Urothelium cell line (cell line): ENCODE measurements around the gene EXOC7.

Experiments used
- DNase-seq: peaks from one replicate; pipeline ENCODE4 v3.0.0; 2011; ENCODE audit warnings: low spot score, mixed read lengths
- FAIRE-seq: peaks from 2 replicates; lab custom pipeline; 2011; peaks lifted over from hg19 to GRCh38; lab: Jason Lieb, UNC

EXOC7 gene

GRCh38 chr17:76103274-76104139 lies at the start of gene EXOC7:
TSS of gene EXOC7 (minus strand) at chr17:76103787. CDS start at chr17:76103692, 95 bp downstream.
- DNase-seq (peak; percentile 100), FAIRE-seq (peak; percentile 74)

DNA sequence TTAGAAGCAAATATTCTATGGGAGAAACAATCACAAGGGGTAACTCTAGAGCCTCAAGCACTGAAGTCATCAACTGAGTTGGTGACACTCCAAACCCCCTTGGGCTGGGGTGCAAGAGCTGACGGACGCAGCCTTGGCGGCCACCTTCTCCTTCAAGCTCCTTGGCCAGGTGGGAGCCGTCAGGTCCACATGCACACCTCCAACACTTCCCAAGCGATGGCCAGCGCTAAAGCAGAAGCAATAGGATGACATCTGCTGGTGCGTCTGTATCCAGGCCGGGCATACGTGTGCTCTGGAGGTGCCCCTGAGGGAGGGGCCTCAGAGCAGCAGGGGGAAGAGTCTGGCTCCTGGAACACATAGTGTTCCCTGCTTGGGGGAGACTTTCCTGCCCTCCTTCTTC lies 49.6 kb upstream of the EXOC7 start:
- DNase-seq (no peak), FAIRE-seq (no peak)

GRCh38 chr17:76152591-76152990 lies 49.0 kb upstream of the EXOC7 start:
- DNase-seq, result no peak
- FAIRE-seq, result no peak

- peak; percentile 77 for FAIRE-seq
- no peak for DNase-seq
These were observed 48.4 kb upstream of the EXOC7 start for GRCh38 chr17:76151896-76152454.

- DNase-seq (no peak), FAIRE-seq (no peak)
These were observed 47.4 kb upstream of the EXOC7 start for GRCh38 chr17:76150712-76151622.

- FAIRE-seq (peak; percentile 56), DNase-seq (no peak)
These were observed 45.6 kb upstream of the EXOC7 start for GRCh38 chr17:76149214-76149613.

GRCh38 chr17:76148015-76148326 lies 44.4 kb upstream of the EXOC7 start:
- DNase-seq (no peak), FAIRE-seq (no peak)

- DNase-seq (peak; percentile 63), FAIRE-seq (no peak)
These were observed 43.8 kb upstream of the EXOC7 start for GRCh38 chr17:76147211-76148014.

- DNase-seq (no peak), FAIRE-seq (no peak)
These were observed 42.7 kb upstream of the EXOC7 start for GRCh38 chr17:76146053-76146851.

DNA sequence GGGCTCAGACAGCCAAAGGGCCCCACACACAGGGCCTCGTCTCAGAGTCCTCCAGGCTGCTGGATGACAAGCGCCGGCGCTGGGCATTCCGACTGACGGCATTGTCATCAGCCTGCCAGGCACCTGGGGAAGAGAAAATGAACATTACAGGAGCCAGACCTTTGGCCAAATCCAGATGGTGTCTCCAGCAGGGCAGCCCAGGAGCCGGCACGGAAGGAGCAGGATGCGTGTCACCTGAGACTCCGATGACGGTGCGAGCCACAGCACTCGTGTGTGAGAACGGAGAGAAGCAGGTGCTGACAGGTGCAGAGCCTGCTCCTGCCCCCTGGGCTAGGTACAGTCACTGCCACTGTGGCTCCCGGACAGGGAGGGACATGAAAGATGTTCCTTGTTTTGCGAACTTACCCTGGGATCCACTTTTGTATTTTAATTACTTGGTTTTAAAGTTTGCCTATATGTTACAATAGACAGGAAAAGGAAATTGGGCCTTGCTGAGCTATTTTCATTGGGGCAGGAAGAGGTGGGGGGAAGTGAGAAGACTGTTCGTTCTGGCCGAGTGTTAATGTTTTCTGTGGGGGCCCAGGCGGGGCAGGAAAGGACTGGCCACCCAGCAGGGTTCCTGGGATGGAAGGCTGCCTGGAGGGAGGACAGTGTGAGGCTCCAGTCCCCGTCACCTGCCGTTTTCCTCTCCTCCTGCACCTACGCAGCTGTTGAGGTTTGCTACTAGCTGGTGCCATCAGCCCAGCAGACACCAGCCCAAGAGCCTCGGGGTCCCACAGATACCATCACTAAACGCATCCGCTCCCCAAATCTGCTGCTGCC lies 41.9 kb upstream of the EXOC7 start:
- peak; percentile 69 for FAIRE-seq
- DNase-seq, result no peak

DNA sequence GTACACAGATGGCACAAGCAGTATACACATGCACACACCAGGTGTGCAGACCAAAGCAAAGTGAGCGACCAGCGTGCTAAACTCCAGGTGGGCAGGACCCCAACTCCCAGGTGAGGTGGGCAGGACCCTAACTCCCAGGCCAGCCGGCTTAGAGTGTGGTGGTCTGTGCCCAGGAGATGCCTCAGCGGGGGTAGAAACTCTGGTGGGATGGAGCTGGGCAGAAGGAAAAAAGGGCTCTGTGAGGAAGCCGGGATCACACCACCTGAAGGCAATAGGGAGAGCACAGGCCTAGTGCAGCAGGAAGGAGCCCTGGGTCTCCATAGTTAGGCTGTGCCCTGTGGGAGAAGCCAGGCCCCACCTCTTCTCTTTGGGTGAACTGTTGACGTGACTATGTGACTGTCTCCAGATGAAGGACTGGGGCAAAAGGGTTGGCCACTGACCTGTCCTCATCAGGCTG lies 39.0 kb upstream of the EXOC7 start:
- no peak for DNase-seq
- FAIRE-seq, result no peak

DNA sequence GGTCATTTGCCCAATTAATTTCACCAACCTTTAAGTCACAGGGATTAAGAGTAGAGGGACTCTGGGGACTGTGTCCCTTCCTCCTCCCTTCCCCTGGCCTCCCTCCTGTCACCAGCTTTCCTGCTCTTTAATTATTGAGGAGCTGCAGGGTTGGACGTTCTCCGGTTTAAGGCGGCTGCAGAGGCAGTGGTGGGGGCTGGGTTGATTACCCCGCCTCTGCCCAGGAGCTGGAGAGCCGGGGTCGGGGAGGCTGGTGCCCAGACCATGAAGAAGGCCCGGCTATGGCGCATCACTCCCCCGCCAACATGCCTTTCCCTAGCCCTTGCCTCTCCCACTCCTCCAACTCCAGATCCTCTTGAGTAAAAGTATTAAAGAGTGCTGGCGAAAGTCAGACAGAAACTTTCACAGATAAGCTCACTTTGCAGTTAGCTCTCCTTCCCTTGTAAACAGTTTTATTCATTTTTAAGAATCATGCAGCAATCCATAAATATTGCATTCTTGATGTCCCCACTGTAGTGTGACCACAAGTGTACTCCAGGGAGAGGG lies 38.5 kb upstream of the EXOC7 start:
- peak; percentile 92 for FAIRE-seq
- no peak for DNase-seq

DNA sequence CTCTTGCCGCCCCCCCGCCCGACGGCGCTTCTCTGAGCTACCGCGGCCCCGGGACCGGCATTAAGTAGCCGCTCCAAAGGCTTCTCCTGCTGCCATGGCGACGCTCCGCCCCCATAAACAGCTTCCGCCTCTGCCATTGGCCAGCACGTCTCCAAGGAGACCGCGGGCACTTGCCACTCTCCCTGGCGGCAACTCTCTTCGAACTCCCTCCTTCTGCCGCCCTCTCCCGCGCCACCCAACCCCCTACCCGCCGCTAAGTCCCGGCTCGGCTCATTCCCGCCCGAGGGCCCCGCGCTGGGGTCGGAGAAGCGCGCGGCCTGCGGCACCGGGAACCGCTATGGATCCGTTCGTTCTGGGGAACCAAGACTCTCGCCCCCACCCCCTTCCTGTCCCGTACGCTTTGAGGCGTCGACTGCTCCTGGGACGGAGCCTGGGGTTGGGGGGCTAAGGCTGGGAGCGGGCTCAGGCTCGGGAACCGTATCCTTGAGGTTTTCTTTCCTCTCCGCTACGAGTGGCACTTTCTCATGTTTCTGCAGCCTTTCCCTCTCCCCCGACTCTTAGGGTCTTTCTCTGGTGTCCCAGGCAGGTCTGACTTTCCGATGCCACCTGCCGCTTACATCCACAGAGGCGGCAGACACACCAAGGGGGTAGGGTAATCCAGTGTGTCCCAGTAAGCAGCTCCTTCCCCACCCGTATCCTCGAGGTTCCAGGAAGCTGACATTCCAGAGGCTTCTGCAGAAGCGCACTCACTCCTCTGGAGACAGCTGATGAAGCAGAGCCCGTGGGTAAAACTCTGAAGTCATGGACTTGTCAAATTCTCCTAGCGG lies 37.8 kb upstream of the EXOC7 start, which contains the start of gene FOXJ1:
Gene FOXJ1 (minus strand): TSS at position 34 of the 827 bp plus-strand sequence. CDS start 850 bp downstream, outside the sequence.
- FAIRE-seq, result peak; percentile 88
- DNase-seq, result peak; percentile 99

DNA sequence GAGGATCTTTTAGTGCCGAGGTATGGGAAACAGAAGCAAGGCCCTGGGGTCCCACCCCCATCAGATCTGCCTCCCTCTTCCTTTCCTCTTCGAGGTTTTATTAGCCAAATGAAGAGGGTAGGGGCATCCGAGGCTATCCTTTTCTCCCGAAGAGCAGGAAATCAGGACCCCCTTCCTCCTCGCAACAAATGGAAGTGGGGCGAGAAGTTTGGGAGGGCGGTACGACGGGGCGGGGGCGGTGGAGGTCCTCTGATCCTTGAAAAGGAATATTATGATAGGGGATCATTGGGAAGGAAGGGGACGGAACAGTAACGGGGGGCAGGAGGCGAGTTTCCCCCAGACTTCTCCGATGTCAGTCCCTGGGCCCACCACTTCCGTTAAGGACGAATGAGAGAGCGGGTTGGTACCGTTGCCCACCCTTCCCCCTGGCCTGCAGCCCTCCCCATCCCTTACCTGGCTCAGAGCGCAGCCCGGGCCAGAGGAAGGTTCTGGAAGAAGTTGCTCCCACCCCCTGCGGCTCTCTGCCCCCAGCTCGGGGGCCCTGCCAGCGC lies 37.1 kb upstream of the EXOC7 start:
- FAIRE-seq (no peak), DNase-seq (no peak)

- no peak for DNase-seq
- no peak for FAIRE-seq
These were observed 36.4 kb upstream of the EXOC7 start for GRCh38 chr17:76139801-76140660.
